ENCODE data around the gene TIPRL.

The TIPRL gene

DNA sequence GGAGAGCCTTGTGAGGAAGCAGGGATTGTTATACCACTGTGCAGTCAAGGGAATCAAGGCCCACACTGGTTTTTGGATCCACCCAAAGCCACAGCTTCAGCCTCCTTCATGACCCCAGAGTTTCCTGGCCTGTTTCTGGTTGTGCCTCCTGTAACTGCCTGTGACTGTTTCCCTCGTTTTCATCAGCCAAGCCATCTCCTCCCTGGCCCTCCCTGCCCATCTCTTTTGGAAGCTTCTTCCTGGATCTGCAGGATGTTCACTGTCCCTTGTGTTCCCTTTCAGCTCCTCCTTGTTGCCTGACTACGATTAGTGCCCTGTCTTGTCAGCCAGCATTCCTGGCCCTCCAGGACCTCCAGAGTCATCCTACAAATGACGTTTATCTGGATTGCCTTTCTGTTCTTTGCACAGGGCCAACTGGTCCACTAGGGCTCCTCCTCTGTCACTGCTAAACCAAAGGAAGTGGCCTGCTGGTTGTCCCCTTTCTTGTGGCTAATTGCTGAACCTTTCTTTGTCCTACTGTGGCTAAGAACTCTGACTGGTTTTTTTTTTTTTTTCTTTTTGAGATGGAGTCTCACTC is 65.0 kb downstream of the TIPRL start:
- Mint-ChIP-seq H3K27ac (peak overlapping the region; percentile 53), H3K9me3 (no peaks in the 10 kb centered on the region), H3K4me3 (no peak overlapping the region), H3K27me3 (no peaks in the 10 kb centered on the region), H3K36me3 (peaks cover 76% of the 10 kb centered on the region), H3K4me1 (peaks cover 37% of the 10 kb centered on the region)
- no peak for ATAC-seq

DNA sequence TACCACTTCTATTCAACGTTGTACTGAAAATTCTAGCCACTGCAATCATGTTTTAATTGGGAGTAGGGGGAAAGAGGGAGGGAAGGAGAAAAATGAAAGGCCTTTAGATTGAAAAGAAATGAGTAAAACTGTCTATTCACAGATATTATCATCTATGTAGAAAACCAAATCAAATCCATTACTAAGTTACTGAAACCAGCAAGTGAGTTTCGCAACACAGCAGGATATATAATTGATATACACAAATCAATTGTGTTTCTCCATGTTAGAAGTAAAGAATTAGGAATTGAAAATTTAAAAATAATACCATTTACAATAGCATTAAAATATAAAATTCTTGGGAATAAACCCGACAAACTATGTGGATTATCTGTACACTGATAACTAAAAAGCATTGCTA is 66.3 kb downstream of the TIPRL start:
- ATAC-seq: no peak
- Mint-ChIP-seq H3K9me3 (no peaks in the 10 kb centered on the region), H3K27ac (no peak overlapping the region), H3K4me3 (no peak overlapping the region), H3K27me3 (no peaks in the 10 kb centered on the region), H3K4me1 (peaks cover 42% of the 10 kb centered on the region), H3K36me3 (peaks cover 75% of the 10 kb centered on the region)

DNA sequence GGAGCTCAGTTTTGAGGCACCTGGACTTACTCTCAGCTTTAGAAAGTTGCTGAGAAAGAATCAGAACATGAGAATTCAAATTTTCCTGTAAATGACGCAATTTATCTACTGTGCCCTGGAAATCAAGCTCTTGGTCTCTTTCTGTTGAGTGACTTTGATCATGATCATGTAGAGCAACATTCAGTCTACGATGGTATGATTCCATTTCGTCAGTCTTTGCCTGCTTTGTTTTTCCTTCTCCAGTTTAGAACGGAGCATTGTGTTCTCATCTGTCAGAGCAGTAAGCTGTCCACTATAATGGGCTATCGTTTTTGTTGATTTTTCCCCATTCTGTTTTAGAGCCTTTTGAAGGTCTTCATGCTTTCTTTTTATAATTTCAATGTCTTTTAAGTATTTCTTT is 67.7 kb downstream of the TIPRL start:
- H3K27ac Mint-ChIP-seq: no peak overlapping the region
- peaks cover 77% of the 10 kb centered on the region for H3K36me3 Mint-ChIP-seq
- H3K27me3 Mint-ChIP-seq: no peaks in the 10 kb centered on the region
- H3K4me1 Mint-ChIP-seq: peaks cover 42% of the 10 kb centered on the region
- no peak for ATAC-seq
- no peak overlapping the region for H3K4me3 Mint-ChIP-seq
- no peaks in the 10 kb centered on the region for H3K9me3 Mint-ChIP-seq

Data from stimulated activated memory B cell treated with anti-CD40 and anti-IgM and Interleukin-4, amounts not matched to agents 10 μg/mL and 1 μg/mL and 100 μg/mL, for 72 hours (primary cell).